ENCODE measurements around the gene TTLL8. TPM values are rescaled to one million over a fixed set of nuclear protein-coding genes. Genes with fewer than 3 reads are reported as not detected.
"Not testable (repeated sequence)": the region's sequence is repeated elsewhere in the genome, so short reads cannot be mapped to it uniquely, and the experiment has no call there.

TTLL8 gene
- total RNA-seq (2014; rRNA removed; shearing (Covaris generic)) = not detected in 2 replicates
- not detected in 2 replicates for polyA plus RNA-seq (2015; cell fraction: cytosol; rRNA removed)
- not detected in 2 replicates for polyA plus RNA-seq (2015; cell fraction: nucleus; rRNA removed)

DNA sequence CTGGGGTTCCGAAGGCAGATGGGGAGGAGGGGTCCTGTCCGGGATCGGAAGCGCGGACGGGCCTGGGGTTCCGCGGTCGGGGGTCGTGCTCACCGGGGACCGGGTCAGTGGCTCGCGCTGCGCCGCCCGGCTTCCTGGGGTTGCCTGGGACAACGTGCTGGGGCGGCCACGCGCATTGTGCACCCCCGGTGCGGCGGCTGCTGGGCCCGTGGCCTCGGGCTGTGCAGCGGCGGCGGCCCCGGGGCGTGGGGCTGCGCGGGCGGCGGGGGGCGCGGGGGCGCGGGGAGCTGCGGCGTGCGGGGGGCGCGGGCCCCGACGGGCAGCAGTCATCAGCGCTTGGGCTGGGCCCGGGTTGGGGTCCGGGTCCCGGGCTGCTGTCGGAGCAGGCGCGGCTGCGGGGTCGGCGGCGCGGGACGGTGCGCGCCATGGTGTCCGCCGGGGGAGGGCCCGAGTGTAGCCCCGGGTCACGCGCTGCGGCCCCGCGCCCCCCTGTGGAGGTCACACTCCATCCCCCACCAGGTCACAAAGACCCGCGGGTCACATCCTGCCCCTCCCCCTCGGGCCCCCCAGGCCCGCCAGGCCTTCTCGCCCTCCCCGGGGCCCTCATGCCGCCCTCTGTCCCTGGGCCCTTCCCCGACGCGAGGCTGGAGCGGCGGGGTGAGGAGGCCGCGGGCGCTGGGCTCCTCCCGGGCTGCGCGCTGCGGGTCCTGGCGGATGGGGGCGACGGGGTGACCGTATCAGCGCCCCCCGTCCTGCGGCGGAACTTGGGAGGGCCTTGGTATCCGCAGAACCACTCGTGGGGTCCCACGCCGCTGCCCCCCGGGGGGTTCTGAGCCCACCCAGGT is at the start of gene TTLL8:
TTLL8 (minus strand) TSS at position 238 of the 845 bp plus-strand sequence.
- no peak for DNase-seq (ENCODE audit: low read depth, low spot score)
- in situ Hi-C loops (cut with HindIII; ENCODE audit: low pct_unique_long_range_greater_than_20kb, low sequenced_read_pairs) = no loop called here

DNA sequence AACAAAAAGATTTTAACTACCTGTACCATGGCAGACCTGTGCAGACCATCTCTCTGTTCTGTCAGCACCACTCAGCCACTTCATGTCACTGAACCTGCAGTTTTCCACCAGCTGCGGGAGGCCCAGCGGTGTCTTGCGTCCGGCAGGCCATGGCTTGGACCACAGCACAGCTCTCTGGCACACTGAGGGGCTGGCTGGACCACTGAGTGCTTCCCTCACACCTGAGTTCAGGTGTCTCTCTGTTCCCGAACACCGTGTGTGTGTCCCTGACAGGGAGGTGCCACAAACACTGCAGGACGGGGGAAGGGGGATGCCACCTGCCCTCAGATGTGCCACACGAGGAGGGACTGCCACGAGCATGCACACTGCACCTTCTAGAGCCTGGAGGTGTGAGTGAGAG is 49.4 kb upstream of the TTLL8 start:
- DNase-seq (ENCODE audit: low read depth, low spot score) = no peak

DNA sequence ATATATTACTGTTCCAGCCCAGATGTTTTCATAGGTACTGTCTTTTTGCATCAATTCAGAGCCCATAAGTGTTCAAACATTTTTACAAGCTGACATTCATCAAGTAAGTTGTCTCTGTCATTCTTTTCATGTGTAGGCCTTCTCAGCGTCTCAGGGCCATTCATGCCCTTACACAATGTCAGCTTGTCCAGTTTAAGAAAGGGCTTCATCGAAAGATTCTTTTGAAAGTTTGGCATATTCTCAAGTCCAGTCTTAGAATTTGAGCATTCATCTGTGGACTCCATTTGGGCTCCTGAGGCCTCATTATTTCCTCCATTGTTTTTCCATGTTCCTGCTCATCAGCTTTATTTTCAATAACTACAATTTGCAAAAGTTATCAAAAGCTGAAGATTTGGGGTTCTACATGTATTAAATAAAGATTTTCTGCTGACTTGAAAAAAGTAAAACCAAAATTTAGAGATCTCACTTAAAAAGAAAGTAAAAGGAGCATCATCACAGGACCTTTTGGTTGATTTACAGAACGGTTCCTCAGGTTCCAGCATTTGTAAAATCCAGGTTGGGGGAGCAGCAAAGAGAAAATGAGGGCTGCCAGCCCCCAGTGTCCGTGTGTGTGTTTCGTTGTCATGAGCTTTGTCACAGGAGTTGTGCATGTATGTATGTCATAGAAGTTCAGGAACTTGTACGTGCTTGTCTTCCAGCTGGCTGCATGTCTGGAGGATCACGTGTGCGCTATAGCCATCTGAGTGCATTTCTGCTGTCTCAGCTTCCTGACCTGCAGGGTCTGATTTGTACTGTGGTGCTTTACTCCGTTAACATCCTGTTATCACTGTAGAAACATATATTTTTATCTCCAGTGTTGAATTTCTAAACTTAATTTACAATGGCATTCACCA is 47.4 kb upstream of the TTLL8 start:
- DNase-seq (ENCODE audit: low read depth, low spot score) = peak; percentile 26
- in situ Hi-C loops (cut with HindIII; ENCODE audit: low pct_unique_long_range_greater_than_20kb, low sequenced_read_pairs) = no loop called here

More for the DNA sequence above, 49.4 kb upstream of the TTLL8 start:
- in situ Hi-C loops (cut with HindIII; ENCODE audit: low pct_unique_long_range_greater_than_20kb, low sequenced_read_pairs) = no loop called here

DNA sequence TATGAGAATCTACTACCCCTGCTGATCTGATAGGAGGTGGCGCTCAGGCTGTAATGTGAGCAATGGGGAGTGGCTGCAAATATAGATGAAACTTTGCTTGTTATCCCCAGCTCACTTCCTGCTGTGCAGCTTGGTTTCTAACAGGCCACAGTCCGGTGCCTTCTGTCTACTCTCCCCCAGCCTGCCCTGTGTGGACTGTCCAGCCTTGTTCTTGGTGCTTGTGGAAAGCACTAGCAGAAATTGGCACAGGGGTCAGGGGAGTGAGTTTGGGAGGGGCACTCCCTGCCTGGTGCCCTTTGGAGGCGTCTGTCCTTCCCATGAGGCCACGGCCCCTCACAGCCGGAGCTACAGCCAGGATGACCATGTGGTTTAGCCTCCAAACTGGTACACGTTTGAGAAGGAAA is 46.0 kb upstream of the TTLL8 start:
- DNase-seq (ENCODE audit: low read depth, low spot score) = no peak
- in situ Hi-C loops (cut with HindIII; ENCODE audit: low pct_unique_long_range_greater_than_20kb, low sequenced_read_pairs) = no loop called here

DNA sequence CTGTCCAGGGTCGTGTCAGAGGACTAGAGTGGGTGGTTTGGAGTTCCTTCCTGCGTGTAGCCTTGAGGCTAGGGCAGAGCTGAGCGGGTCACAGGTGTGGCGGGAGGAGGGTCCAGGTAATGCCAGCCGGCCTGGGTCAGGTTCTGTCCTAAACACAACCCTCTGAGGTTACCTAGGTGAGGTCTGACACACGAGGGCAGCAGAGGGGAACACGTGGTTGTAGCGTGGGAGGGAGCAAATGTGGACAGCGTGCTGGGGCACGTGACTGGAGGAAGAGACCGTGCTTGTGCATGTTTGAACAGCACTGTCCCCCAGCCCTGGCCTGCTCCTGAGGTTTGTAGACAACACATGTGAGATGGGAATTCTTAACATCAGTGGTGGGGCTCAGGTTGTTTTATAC is 44.8 kb upstream of the TTLL8 start:
- in situ Hi-C loops (cut with HindIII; ENCODE audit: low pct_unique_long_range_greater_than_20kb, low sequenced_read_pairs) = no loop called here
- DNase-seq (ENCODE audit: low read depth, low spot score) = peak; percentile 23

DNA sequence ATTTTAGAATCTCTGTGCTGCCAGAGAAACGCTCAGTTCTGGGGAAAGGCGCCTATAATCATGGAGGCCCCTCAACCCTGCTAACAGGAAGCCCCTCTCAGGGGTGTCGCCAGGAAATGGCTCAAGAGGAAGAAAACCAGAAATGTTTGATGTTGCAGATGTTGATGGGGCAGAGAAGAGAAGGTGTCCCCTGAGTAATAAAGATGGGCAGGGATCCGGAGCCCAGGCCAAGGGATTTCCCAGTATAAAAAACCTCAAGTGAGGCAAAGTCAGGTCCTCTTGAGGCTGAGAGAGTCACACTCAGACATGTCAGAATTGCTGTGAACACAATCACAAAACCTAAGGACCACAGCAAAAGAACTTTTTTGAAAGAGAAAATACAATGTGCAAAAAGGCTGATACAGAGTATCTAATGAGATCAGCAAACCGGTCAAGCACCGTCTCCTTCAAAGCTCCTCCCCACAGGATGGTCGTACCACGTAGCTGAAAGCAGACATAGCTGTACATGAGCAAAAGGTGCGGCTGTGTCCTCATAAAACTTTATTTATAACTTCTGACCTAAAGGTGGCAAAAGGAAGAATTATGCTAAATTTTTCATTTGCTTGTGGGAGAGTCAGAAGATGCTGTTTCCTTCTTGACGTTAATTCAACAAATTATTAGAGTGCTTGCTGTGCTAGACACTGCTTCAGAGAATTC is 43.9 kb upstream of the TTLL8 start:
- DNase-seq (ENCODE audit: low read depth, low spot score) = no peak
- in situ Hi-C loops (cut with HindIII; ENCODE audit: low pct_unique_long_range_greater_than_20kb, low sequenced_read_pairs) = no loop called here

DNA sequence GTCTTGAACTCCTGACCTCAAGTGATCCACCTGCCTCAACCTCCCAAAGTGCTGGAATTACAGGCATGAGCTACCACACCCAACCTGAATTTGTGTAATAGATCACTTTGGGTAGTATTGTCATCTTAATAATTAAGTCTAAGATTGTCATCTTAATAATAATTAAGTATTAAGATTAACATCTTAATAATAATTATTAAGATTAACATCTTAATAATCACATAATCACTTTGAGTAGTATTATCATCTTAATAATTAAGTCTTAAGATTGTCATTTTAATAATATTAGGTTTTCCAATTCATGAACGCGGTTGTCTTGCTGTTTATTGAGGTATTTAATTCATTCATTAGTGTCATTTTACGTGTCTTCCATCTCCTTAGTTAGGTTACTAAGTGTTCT is 40.0 kb upstream of the TTLL8 start:
- in situ Hi-C loops (cut with HindIII; ENCODE audit: low pct_unique_long_range_greater_than_20kb, low sequenced_read_pairs) = no loop called here
- DNase-seq (ENCODE audit: low read depth, low spot score) = no peak

DNA sequence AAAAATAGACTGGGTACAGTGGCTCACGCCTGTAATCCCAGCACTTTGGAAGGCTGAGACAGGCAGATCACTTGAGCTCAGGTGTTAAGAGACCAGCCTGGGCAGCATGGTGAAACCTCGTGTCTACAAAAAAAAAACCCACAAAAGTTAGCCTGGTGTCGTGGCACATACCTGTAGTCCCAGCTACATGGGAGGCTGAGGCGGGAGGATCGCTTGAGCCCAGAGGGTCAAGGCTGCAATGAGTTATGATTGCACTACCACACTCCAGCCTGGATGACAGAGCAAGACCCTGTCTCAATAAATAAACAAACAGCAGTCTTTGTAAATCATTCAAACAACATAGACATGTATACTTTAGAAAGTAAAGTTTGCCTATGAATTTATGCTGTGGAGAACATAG is 34.2 kb upstream of the TTLL8 start:
- no peak for DNase-seq (ENCODE audit: low read depth, low spot score)
- in situ Hi-C loops (cut with HindIII; ENCODE audit: low pct_unique_long_range_greater_than_20kb, low sequenced_read_pairs) = no loop called here

DNA sequence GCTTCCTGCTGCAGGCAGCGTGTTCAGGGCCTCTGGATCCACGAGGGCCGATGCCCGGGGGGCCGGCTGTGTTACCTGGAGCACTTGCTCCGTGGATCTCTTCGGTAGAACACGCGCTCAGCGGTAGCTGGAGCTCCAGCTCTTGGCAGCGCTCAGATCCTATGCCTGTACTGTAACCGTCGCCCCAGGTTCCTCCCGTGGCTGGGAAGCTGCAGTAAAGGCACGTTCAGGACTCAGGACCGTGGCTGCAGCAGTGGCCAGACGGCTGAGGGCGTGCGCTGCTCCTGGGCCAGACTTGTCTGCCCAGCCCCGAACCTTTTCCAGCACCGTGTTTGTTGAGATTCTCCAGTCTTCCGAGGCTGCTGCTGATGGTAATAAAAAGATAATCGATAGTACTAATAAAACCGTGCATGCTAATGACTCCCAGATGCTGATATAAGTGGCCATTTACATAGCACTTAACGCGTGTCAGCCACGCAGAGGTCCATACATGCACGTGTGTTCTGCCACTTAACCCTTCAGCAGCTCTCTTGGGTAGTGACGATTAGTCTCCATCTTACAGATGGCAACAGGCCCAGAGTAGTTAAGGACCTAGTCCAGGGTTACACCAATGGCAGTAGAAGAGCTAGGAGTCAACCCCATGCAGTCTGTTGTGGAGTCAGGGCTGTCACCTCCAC is 33.1 kb upstream of the TTLL8 start:
- DNase-seq (ENCODE audit: low read depth, low spot score) = no peak
- in situ Hi-C loops (cut with HindIII; ENCODE audit: low pct_unique_long_range_greater_than_20kb, low sequenced_read_pairs) = no loop called here

DNA sequence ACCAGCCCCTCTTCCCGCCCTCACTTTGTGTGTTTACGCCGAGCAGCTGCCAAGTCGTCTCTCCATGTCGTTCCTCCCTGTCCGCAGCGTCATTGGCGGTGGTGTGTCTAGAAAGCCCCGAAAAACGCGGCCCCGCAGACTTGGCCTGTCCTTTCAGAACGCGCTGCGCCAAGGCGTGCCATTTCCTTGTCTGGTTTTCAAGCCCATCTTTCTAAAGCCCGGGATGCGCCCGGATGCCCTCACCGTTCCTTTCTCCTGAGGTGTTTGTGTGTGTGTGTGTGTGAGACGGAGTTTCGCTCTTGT is 32.3 kb upstream of the TTLL8 start:
- in situ Hi-C loops (cut with HindIII; ENCODE audit: low pct_unique_long_range_greater_than_20kb, low sequenced_read_pairs) = no loop called here

DNA sequence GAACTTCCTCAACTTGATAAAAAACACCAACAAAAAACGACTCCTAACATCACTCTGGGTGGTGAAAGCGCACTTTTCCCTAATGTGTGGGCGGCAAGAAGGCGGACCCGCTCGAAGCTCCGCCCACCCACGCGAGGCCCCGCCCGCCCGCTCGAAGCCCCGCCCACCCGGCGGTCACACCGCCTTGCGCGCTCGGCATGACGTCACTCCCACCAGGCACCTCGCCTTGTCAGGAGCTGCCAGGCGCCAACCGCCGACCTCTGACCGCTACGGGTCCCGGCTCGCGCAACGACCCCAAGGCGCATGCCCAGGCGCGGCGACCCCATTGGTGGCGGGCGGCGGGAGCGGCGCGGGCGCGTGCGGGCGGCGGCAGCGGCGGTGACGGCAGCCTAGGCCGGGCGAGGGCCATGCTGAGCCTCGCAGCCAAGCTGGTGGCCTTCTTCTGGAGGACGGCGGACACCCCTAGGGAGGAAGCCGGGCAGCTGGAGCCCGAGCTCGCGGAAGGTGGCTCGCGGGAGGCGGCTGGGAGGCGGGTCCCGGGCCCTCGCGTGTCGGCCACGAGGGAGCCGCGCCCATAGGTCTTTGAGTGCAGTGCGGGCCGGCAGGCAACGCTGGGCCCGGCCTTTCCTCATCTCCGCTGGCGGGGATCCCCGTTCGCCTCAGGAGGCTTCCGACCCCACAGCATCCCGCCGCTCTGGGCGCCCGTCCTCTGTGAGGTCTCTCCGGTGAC is 31.7 kb upstream of the TTLL8 start, which contains the start of gene MOV10L1:
MOV10L1 (plus strand) TSS at position 325 of the 730 bp plus-strand sequence; CDS start at position 408, 83 bp downstream.
- DNase-seq (ENCODE audit: low read depth, low spot score) = peak; percentile 21
- in situ Hi-C loops (cut with HindIII; ENCODE audit: low pct_unique_long_range_greater_than_20kb, low sequenced_read_pairs) = no loop called here

More for the DNA sequence above, 32.3 kb upstream of the TTLL8 start:
- DNase-seq (ENCODE audit: low read depth, low spot score) = no peak

DNA sequence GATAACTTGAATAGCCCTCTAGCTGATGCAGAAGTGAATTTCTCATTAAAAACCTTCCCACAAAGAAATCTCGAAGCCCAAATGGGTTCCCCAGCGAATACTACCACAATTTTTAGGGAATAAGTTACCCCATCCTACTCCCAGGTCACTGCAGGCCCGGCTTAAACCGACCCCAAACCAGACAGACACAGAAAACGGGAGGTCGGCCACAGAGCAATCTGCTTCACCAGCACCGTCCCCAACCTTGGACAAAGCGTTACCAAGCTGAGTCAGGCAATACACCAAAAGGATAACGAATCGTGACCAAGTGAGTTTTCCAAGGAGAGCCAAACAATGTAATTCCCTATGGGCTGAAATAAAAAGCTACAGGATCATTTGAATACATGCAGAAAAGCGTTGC is 31.1 kb upstream of the TTLL8 start:
- DNase-seq (ENCODE audit: low read depth, low spot score) = no peak

DNA sequence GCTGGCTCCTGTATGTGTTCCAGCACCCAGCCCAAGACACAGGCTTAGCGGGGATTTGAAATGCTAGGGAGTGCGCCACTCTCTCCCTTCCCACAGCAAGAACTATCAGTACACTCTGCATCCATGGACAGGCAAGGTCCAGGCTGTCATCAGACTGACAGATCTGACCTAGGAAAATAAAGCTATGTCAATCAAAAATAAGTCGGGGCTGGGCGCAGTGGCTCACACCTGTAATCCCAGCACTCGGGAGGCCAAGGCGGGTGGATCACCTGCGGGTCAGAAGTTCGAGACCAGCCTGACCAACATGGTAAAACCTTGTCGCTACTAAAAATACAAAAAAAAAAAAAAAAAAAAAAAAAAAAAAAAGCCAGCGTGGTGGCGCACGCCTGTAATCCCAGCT is 30.0 kb upstream of the TTLL8 start:
- no peak for DNase-seq (ENCODE audit: low read depth, low spot score)
- in situ Hi-C loops (cut with HindIII; ENCODE audit: low pct_unique_long_range_greater_than_20kb, low sequenced_read_pairs) = no loop called here

More for the DNA sequence above, 31.1 kb upstream of the TTLL8 start:
- in situ Hi-C loops (cut with HindIII; ENCODE audit: low pct_unique_long_range_greater_than_20kb, low sequenced_read_pairs) = no loop called here

DNA sequence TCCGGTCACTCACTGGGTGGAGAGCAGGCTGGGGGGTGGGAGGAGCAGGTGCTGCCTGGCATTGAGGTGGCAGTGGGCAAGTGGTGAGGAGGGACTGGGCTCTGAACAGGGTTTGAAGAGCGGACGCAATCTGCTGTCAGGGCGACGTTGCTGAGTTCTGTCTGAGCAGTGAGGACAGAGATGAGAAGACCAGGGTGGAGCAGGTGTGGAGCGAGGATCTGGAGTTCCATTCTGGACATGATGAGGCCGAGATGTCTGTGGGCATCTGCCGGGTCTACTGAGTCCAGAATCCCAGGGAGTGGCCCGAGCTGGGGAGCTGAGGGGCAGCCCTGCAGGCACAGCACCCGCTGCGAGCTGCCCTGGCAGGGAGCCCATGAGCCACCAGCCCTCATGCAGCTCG is 29.5 kb upstream of the TTLL8 start:
- no peak for DNase-seq (ENCODE audit: low read depth, low spot score)
- in situ Hi-C loops (cut with HindIII; ENCODE audit: low pct_unique_long_range_greater_than_20kb, low sequenced_read_pairs) = no loop called here

DNA sequence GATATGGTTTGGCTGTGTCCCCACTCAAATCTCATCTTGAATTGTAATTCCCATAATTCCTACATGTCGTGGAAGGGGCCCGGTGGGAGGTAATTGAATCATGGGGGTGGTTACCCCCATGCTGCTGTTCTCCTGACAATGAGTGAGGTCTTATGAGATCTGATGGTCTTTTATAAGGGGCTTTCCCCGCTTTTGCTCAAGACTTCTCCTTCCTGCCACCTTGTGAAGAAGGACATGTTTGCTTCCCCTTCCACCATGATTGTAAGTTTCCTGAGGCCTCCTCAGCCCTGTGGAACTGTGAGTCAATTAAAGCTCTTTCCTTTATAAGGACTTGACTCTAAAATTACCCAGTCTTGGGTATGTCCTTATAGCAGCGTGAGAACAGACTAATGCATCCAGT is 28.9 kb upstream of the TTLL8 start:
- DNase-seq (ENCODE audit: low read depth, low spot score); in situ Hi-C loops (cut with HindIII; ENCODE audit: low pct_unique_long_range_greater_than_20kb, low sequenced_read_pairs): not testable (repeated sequence)

DNA sequence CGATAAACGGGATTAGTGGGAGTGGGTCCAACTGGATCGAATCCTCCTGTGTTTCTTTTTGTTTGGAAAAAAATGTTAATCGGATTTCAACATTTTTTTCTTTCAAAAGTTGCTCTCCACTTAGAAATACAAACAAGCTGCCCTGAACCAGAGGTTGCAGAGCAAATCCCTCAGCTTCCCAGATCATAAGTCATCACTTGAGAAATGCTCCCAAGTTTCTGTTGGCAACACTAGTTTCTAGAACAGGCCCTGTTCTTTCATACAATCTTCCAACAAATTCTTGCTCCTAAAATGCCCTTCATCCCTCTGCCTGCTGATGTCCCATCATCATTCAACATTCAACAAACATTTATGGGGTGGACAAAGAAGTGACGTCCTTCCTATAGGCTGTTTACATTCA is 28.4 kb upstream of the TTLL8 start:
- in situ Hi-C loops (cut with HindIII; ENCODE audit: low pct_unique_long_range_greater_than_20kb, low sequenced_read_pairs) = no loop called here
- no peak for DNase-seq (ENCODE audit: low read depth, low spot score)

Data from SK-MEL-5 (cell line).